ENCODE results near the gene WNT9B. TPM values are rescaled to one million over a fixed set of nuclear protein-coding genes. Genes with fewer than 3 reads are reported as not detected.

The WNT9B gene
- polyA plus RNA-seq, 1 donor = 0.08 TPM

DNA sequence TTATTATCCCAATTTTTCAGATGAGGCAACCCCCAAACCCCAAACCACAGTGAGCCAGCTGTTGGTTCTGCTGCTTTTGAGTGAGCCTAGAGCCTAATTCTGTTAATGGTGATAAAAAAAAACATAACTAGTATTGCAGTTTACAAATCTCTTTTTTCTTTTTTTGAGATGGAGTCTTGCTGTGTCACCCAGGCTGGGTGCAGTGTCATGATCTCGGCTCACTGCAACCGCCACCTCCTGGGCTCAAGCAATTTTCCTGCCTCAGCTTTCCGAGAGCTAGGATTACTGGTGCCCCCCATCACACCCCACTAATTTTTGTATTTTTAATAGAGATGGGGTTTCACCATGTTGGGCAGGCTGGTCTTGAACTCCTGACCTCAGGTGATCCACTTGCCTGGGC lies 3.1 kb downstream of the WNT9B start:
- DNase-seq = no peak

DNA sequence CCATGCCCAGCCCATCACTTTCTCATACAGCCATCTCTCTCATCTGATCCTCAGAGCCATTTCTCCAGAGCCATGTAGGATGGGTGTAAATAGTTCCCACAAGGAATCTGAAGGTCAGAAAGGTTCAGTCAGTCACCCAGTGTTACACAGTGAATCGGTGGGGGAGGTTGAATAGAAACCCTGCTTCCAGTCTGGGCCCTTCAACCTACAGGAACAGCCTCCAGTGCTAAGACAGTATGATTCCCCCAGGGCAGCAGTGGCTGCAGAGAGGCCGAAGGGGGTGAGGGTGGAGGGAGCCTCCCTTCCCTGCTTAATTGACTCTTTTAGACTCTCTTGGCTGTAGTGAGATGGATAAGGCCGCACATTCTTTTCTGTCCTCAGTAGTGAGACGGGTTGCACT lies 3.6 kb downstream of the WNT9B start:
- no peak for DNase-seq

DNA sequence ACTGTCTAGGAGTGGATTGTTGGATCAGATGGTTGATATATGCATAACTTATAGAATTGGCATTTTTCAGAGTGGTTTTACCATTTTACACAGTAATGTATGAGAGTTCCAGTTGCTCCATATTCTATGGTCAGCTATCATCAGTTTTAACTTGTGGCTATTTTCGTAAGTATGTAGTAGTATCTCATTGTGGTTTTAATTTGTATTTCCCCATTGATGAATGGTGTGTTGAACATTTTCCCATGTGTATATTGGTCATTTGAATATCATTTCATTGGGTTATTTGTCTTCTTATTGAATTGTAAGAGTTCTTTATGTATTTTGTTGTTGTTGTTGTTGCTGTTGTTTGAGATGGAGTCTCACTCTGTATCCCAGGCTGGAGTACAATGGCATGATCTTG lies 6.2 kb downstream of the WNT9B start:
- DNase-seq = no peak

DNA sequence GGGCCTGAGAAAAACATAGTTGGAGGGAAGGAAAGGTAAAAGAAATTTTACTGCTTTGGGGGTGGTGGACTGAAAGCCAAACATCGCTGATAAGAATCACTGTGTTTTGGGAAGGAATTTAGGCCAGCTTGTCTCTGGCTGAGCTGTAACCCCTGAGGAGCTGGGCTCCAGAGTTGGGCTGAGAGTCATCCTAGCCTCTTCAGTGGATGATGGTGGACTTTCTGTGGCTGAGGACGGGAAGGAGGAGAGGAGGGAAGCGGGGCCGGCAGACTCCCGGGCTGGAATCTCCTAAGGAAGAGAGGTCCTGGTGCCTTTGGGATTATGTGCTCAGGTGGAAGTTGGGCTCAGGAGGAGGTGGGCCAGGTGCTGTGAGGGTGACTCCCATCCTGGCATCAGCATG lies 8.6 kb downstream of the WNT9B start:
- no peak for DNase-seq

DNA sequence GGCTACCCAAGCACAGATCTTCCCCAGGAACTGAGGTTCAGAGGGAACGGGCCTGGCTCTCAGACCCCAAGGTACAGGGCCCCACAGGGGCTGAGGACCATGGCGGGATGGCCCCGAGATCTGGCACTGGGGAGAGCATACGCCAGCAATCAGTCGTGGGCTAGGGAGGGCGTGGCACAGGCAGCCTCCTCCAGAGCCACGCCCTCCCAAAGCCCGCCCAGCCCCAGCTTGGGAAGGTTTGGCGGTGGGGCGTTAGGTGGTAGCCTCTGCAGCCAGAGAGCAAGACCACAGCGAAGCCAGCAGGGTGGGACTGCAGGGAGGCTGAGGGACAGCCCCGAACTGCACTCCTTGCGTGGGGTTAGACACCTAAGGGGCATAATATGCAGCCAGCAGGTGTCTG lies 11.6 kb downstream of the WNT9B start:
- no peak for DNase-seq

DNA sequence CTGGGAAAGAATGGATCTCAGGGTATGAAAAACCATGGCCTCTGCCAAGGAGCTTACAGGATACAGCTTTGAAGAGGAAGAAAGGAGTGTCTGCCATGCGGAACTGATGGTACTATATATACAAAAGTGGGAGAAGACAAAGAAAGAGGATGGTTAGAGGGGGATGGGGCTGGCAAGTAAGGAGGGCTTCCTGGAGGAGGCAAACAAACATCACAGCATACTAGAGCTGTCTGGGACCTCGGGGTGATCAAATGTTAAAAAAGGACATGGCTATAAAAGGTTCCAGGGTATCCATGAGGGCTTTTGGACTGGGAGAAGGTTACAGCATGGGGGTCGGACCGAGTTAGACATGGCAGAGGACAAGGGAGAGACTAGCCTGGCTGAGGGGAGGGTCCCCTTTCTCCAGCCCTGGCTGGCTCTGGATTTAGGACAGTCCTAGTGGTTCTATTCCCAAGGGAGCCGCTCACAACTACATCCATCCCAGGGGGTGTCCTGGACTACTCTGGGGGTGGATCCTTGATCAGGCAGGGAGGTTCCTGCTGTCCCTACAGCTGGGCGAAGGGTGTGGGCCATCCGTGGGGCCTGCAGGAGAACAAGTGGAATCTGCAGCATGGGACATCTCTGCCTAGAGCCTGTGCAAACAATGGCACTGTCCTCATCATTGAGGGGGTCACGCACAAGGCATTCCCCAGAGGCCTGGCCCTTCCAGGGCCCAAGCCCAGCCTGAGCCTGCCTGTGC lies 12.2 kb downstream of the WNT9B start:
- DNase-seq = no peak

DNA sequence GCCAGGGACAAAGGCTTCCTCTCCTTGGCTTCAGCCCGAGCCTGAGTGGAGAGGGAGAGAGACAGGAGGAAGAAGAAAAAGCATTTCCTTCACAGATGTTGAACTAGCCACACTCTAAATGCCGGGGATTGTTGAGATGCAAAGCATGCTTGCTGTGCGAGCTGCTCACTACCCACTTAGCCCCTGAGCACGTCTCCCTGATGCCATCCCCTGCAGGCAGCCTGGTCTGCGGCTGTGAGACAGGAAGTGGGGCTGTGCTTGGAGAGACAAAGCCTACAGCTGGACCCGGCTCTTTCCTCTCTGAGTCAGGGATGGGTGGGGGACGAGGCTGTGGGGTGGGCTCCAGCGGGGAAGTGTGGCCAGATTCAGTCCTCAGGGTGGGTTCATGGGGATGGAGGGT lies 13.7 kb downstream of the WNT9B start:
- DNase-seq = no peak

DNA sequence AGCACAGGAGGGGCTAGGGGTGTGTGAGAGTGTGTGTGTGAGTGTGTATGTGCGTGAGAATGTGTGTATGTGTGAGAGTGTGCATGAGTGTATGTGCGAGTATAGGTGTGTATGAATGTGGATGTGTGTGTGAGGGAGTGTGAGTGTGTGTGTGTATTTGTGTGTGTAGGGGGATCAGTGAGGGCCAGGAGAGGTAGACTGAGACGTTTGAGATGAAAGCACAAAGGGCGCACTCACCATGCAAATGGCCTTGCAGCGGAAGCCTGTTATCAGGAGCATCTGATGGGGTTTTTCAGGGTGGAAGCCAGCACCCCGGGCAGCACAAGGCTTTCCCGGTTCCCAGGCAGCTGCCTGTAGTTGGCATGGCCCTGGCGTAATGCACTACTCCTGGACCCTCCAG lies 14.9 kb downstream of the WNT9B start:
- no peak for DNase-seq

DNA sequence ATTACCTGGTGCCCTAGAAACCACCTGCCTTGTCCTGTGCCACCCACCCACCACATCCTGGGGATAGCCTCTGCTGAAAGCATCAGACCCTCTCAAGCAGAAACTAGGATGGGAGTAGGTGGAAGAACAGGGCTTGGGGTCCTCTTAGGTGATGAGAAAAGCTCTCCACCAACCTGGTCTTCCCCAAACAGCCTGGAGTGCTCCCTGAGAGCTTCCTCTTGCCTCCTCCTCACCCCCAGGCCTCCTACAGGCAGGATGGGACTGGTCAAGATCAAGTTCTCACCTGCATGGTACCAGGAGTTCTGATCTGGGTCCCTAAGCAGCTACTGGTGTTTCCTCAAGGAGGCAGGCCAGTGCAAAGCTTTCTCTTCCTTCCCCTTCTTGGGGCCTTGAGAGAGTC lies 15.4 kb downstream of the WNT9B start:
- no peak for DNase-seq

DNA sequence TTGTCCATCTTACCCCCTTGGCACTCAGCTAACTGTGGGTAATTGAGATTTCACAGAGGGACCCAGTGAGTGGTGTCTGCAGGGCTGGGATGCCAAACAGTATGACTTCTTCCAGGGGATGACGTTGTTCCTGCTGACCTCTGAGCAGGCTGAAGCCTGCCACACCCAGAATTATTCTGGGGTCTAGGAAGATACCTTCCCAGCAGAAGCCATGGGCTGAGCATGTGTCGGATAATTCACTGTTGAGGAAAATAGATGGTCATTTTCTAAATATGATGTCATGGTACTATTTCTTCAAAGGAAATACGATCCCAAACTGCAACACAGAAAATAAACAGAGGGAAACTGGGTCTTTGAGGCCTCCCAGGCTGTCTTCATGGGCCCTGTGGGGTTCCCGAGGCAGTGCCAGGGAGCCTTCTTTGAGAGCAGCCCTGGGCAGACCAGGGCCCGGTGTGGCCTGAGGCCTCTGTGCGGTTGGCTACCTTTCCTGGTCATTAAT lies 17.4 kb downstream of the WNT9B start:
- DNase-seq = no peak

DNA sequence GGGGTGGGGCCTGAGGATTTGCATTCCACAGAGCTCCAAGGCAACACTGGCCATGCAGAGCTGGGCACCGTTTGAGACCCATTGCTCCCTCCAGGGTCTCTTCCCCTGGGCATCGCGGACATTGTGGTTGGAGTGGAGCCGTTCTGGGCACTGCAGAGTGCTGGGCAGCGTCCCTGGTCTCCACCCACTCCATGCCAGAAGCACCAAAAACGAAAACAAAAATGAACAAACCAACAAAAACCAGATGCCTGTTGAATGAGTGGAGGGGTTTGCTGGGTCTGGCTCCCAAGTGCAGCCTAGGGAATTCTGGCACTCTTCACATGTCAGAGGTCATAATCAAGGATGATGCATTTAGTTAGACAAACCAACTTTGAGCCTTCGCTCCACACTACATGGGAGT lies 17.9 kb downstream of the WNT9B start:
- DNase-seq = no peak

DNA sequence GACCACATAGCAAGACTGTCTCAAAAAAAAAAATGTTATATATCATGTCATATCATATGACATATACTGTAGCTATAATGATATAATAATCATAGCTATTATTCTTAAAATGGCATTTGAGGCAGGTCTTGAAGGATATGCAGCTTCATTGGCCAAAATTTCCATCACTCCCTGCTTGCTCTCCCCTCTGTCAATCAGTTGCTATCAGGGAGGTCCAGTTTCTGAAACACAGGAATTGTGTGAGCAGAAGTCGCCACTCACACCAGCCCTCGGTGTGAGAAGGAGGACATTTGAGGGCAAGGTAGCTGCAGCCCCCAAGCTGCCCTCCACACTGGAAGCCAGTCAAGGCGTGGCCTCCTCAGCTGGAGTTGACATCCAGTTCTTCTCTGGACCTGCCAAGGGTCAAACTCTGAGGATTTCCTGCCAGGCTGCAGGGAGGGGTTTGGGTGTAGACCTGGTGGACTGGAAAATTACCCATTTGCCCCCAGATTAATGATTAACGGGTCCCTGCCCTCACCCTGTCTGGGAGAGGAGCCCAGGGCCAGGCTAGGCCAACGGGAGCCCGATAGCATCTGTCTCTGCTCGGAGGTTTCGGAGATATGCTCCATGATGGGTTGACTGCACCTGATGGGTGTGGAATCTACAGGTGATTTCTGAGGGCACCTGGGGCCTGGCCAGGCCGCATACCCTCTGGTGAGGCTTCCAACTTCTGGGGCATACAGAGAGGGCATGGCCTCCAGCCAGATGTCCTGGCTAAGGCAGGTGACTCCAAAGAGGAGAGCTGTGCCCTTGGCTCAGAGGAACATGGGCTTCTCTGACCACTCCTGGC lies 18.8 kb downstream of the WNT9B start:
- no peak for DNase-seq

DNA sequence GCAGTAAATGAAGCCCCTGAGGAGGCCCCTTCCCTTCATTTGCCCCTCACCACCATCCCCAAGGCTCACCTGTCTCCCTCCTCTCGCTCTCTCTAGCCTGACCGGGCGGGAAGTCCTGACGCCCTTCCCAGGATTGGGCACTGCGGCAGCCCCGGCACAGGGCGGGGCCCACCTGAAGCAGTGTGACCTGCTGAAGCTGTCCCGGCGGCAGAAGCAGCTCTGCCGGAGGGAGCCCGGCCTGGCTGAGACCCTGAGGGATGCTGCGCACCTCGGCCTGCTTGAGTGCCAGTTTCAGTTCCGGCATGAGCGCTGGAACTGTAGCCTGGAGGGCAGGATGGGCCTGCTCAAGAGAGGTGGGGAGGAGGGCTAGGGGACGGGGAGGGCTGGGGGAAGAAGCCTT lies 21.0 kb downstream of the WNT9B start:
- DNase-seq = no peak

DNA sequence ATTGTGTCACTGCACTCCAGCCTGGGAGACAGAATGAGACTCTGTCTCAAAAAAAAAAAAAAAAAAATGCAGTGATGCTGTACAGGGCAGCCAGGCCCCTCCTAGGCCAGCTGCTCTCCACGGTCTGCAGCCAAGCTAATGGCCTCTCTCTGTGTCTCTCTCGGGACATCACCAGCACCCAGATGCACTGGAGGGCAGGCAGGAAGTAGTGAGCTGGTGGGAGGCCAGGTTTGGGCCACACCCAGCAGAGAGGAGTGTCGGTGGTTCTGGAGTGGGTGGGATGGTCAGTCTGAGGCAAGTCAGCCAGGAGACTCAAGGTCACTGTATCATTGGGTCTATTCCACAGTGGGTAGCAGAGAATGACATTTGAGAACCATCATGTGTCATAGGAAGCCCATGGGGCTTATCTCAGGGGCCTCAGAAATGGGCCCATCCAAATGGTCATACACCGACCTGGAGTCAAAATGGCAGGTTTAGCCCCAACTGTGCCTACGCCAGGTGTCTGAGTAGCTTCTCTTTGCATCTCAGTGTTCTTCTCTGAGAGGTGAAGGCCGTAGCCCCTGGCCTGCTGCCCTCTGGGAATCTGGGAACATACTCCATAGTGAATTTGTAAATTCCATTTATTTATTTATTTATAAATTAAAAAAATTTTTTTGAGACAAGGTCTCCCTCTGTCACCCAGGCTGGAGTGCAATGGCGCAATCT lies 22.7 kb downstream of the WNT9B start:
- no peak for DNase-seq

DNA sequence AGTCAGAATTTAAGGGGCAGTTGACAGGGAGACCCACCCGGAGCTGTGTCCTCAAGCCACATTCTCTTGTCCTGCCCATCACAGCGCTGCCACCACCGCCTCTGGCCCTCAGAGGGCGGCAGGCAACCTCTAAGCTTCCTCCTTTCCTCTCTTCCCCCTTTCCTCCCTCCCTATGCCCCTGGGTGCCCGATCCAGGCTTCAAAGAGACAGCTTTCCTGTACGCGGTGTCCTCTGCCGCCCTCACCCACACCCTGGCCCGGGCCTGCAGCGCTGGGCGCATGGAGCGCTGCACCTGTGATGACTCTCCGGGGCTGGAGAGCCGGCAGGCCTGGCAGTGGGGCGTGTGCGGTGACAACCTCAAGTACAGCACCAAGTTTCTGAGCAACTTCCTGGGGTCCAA lies 23.5 kb downstream of the WNT9B start:
- no peak for DNase-seq

DNA sequence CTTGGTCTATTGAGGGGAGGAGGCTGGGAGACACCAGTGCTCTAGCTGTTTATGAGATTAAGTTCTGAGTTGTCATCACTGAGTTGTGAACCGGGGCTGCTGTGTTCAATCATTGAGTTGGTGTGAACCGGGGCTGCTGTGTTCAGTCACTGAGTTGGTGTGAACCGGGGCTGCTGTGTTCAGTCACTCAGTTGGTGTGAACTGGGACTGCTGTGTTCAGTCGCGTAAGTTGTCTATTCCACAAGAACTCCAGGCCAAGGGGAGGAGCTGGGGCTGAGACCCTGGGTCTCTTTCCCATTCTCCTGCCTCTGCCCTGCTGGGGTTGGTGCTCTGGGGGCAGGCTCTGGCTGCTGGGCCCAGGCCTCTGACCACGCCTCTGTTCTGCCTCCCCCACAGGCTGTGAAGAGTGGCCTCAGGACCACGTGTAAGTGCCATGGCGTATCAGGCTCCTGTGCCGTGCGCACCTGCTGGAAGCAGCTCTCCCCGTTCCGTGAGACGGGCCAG lies 24.5 kb downstream of the WNT9B start:
- DNase-seq = no peak

DNA sequence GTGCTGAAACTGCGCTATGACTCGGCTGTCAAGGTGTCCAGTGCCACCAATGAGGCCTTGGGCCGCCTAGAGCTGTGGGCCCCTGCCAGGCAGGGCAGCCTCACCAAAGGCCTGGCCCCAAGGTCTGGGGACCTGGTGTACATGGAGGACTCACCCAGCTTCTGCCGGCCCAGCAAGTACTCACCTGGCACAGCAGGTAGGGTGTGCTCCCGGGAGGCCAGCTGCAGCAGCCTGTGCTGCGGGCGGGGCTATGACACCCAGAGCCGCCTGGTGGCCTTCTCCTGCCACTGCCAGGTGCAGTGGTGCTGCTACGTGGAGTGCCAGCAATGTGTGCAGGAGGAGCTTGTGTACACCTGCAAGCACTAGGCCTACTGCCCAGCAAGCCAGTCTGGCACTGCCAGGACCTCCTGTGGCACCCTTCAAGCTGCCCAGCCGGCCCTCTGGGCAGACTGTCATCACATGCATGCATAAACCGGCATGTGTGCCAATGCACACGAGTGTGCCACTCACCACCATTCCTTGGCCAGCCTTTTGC lies 25.0 kb downstream of the WNT9B start:
- no peak for DNase-seq

DNA sequence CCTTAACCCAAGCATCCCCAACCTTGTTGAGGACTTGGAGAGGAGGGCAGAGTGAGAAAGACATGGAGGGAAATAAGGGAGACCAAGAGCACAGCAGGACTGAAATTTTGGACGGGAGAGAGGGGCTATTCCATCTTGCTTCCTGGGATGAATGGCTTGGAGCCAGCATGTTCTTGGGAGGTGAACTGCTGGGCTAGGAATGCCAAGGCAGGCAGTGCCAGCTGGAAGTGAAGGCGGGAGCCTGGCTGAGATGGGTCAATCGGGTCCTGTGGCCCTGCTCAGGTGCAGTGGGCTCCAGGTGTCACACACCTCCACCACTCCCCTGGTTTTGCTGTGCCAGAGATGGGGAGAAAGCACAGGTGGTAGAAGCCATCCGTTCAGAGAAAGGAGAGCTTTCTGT lies 25.5 kb downstream of the WNT9B start:
- DNase-seq = no peak

DNA sequence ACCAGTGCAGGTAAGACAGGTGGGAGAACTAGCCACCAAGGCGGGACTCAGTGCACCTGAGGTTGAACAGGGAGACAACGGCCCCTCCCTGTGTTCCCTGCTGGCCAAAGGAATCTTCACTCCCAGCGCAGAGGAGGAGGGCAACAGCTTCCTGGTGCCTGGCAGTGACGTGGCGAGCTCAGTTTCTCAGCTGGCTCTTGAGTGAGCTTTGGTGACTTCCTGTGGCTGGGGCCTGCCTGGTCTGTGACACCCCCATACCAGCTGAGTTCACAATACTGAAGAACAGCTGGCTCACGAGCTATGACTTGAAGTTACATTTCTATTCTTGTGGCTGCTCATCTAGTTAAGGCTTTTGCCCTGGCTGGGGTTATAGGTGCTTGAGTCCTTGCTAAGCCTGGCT lies 26.1 kb downstream of the WNT9B start:
- no peak for DNase-seq

DNA sequence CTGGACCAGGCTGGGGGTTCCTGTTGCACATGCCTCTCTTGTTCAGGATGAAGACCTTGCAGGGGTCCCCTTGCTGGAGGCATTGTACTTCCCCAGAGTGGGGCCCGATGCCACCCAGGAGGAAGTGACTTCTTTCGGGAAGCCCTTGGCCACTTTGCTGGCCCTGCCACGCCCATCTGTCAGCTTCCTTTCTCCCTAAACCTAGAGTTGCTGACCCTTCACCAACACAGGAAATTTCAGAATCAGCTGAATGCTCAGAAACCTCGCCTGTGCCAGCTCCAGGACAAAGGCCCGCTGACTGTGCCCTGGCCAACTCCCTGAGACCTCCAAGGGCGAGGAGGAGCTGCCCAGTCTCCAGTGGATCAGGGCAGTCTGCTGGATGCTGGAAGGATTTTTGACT lies 26.7 kb downstream of the WNT9B start:
- no peak for DNase-seq

DNA sequence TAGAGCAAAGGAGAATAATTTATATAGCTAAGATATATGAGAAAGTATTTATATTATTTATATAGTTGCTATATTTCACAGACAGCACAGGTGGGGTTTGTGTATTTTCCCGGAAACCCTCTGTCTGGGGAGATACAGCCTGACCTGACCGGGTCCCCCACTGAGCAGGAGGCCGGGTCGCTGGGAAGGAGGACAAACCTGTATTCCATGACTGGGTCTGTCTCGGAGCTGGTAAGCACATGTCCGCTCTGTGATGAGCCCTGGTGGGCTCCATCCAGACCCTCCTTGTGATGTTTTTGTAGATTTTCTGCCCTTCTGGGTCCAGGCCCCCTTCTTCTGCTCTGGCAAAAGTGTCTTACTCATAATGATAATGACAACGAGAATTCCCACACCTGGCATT lies 27.7 kb downstream of the WNT9B start:
- no peak for DNase-seq

DNA sequence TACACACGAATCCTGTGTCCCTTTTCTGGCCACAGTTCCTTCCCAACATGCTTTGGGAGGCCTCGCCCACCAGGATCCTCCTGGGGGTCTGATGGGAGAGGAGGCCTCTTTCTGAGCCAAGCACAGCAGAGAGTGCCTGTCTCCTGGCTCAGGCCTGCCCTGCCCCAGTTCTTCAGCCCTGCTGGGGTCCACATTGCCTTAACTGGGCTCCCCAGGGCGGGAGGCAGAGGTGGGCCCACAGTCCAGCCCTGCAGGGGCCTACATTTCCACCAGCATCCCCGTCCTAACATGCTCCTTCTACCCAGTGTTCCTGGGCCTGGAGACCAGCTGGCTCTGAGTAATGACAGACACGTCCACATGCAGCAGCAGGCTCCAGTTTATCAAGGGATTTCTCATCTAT lies 29.6 kb downstream of the WNT9B start:
- no peak for DNase-seq

DNA sequence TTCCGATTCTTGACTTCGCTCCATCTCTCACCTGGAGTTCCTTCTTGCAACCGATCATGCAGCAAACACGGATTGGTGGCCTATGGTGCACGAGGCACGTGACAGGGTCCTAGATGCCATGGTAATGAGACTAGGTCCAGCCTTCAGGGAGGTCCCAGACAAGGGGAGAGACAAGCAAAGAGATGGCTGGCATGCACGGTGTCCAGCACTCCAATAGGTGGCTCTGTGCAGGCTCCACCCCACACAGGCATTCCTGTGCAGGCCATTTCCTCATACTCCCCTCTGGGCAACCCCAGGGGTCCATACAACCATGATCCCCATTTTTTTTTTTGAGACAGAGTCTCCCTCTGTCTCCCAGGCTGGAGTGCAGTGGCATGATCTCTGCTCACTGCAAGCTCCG lies 31.3 kb downstream of the WNT9B start:
- no peak for DNase-seq

Data from hindlimb muscle (tissue), 1 donor.